Astrocyte (in vitro differentiated cells and primary cell): Measurements from ENCODE around the gene KLHL22. TPM values are rescaled to one million over a fixed set of nuclear protein-coding genes. Genes with fewer than 3 reads are reported as not detected.
"Not testable (repeated sequence)": the region's sequence is repeated elsewhere in the genome, so short reads cannot be mapped to it uniquely, and the experiment has no call there.

Experiments used
- DNase-seq: peaks from one replicate; pipeline ENCODE4 v3.0.0-alpha.2; 2010; ENCODE audit warnings: low read depth
- FAIRE-seq: peaks from 2 replicates; lab custom pipeline; 2011; peaks lifted over from hg19 to GRCh38; lab: Jason Lieb, UNC
- H2AFZ ChIP-seq: 2 replicates; pipeline ENCODE4 v1.6.0; 2012; ENCODE audit warnings: low read depth, low read length, inconsistent platforms
- H3K27ac ChIP-seq: 2 replicates; pipeline ENCODE4 v1.5.1; 2011; ENCODE audit warnings: low read depth, low read length, inconsistent platforms
- H3K27me3 ChIP-seq: 2 replicates; pipeline ENCODE4 v1.6.0; 2011; ENCODE audit warnings: low read length, inconsistent platforms; ENCODE audit not compliant: insufficient read depth
- H3K36me3 ChIP-seq: 2 replicates; pipeline ENCODE4 v1.5.1; 2011; ENCODE audit warnings: low read length, inconsistent platforms; ENCODE audit not compliant: insufficient read depth
- H3K4me1 ChIP-seq: 2 replicates; pipeline ENCODE4 v1.5.1; 2011; ENCODE audit warnings: low read length, inconsistent platforms; ENCODE audit not compliant: insufficient read depth
- H3K4me2 ChIP-seq: 2 replicates; pipeline ENCODE4 v1.6.0; 2012; ENCODE audit warnings: low read length, inconsistent platforms
- H3K4me3 ChIP-seq: 2 replicates; pipeline ENCODE4 v1.5.1; 2011; ENCODE audit warnings: low read depth, mild to moderate bottlenecking, low read length, inconsistent platforms; ENCODE audit not compliant: insufficient read depth
- H3K79me2 ChIP-seq: 2 replicates; pipeline ENCODE4 v1.6.0; 2012; ENCODE audit warnings: mild to moderate bottlenecking, low read length, inconsistent platforms; ENCODE audit not compliant: insufficient read depth
- H3K9ac ChIP-seq: 2 replicates; pipeline ENCODE4 v1.6.0; 2012; ENCODE audit warnings: mild to moderate bottlenecking, low read length, inconsistent platforms
- H3K9me3 ChIP-seq: 2 replicates; pipeline ENCODE4 v1.5.1; 2012; ENCODE audit warnings: low read depth, mild to moderate bottlenecking, low read length, inconsistent platforms; ENCODE audit not compliant: insufficient read depth
- H4K20me1 ChIP-seq: 2 replicates; pipeline ENCODE4 v1.6.0; 2012; ENCODE audit warnings: low read length, inconsistent platforms; ENCODE audit not compliant: insufficient read depth
- H3K27ac Mint-ChIP-seq: one replicate; pipeline ENCODE4 v1.8.0; 2021; ENCODE audit warnings: mild to moderate bottlenecking, mixed read lengths; ENCODE audit not compliant: unreplicated experiment
- H3K27me3 Mint-ChIP-seq: one replicate; pipeline ENCODE4 v1.8.0; 2021; ENCODE audit warnings: low read depth, mixed read lengths; ENCODE audit not compliant: unreplicated experiment
- H3K36me3 Mint-ChIP-seq: one replicate; pipeline ENCODE4 v1.8.0; 2021; ENCODE audit warnings: low read depth, mixed read lengths; ENCODE audit not compliant: unreplicated experiment
- H3K4me1 Mint-ChIP-seq: one replicate; pipeline ENCODE4 v1.8.0; 2021; ENCODE audit warnings: low read depth, mixed read lengths; ENCODE audit not compliant: unreplicated experiment
- H3K4me3 Mint-ChIP-seq: one replicate; pipeline ENCODE4 v1.8.0; 2021; ENCODE audit warnings: mild to moderate bottlenecking, moderate library complexity, mixed read lengths; ENCODE audit not compliant: unreplicated experiment
- H3K9me3 Mint-ChIP-seq: one replicate; pipeline ENCODE4 v1.8.0; 2021; ENCODE audit warnings: mild to moderate bottlenecking, mixed read lengths; ENCODE audit not compliant: unreplicated experiment
- EZH2 ChIP-seq: IDR thresholded peaks from 2 replicates; pipeline ENCODE4 v1.6.1; 2012; ENCODE audit warnings: mild to moderate bottlenecking, low read length, inconsistent platforms; ENCODE audit not compliant: insufficient read depth
- total RNA-seq: library from RNA; stranded (reverse); gene quantifications from 2 replicates; pipeline ENCODE4 v1.2.1, GENCODE V29; 2021
- TF ChIP-seq, protein P1 (sequence below): IDR thresholded peaks from 2 replicates; pipeline ENCODE4 v1.5.1; 2011; ENCODE audit warnings: low read depth, mild to moderate bottlenecking, inconsistent platforms, low read length, moderate library complexity; ENCODE audit not compliant: insufficient read depth

Gene KLHL22
- total RNA-seq, 1 donor from 2014 or later = 14.0 TPM

DNA sequence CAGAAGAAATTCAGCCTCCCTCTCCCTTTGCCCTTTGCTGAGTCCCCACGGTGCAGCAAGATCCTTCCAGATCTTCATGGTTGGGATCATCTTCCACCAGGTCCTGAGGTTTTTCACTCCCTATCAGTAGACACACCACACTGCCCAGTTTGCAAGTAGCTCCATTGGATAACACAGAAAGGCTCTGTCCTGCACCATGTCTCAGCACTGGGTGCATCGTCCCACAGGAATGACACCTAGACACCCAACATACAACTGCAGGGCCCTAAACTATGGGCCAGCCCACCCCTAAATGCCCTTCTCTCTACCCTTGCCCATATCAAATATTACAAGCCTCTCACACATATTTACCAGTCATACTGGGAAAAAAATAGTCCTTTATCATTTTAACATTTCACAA lies 9.4 kb downstream of the KLHL22 start:
- H3K27me3 Mint-ChIP-seq = no peaks in the 10 kb centered on the region
- TF ChIP-seq, protein P1, sequence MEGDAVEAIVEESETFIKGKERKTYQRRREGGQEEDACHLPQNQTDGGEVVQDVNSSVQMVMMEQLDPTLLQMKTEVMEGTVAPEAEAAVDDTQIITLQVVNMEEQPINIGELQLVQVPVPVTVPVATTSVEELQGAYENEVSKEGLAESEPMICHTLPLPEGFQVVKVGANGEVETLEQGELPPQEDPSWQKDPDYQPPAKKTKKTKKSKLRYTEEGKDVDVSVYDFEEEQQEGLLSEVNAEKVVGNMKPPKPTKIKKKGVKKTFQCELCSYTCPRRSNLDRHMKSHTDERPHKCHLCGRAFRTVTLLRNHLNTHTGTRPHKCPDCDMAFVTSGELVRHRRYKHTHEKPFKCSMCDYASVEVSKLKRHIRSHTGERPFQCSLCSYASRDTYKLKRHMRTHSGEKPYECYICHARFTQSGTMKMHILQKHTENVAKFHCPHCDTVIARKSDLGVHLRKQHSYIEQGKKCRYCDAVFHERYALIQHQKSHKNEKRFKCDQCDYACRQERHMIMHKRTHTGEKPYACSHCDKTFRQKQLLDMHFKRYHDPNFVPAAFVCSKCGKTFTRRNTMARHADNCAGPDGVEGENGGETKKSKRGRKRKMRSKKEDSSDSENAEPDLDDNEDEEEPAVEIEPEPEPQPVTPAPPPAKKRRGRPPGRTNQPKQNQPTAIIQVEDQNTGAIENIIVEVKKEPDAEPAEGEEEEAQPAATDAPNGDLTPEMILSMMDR = no peak
- no peak for TF ChIP-seq EZH2
- Histone ChIP-seq H2AFZ (no peak overlapping the region), H3K4me2 (no peak overlapping the region), H3K36me3 (peaks cover 2% of the 10 kb centered on the region), H3K9ac (no peak overlapping the region), H4K20me1 (peaks cover 37% of the 10 kb centered on the region), H3K4me1 (no peaks in the 10 kb centered on the region), H3K4me3 (no peak overlapping the region), H3K79me2 (peaks cover 22% of the 10 kb centered on the region), H3K9me3 (no peaks in the 10 kb centered on the region), H3K27me3 (no peaks in the 10 kb centered on the region), H3K27ac (no peak overlapping the region)
- no peak overlapping the region for H3K4me3 Mint-ChIP-seq
- FAIRE-seq = no peak
- H3K9me3 Mint-ChIP-seq = no peaks in the 10 kb centered on the region
- H3K36me3 Mint-ChIP-seq = peaks cover 25% of the 10 kb centered on the region
- no peak for DNase-seq
- peaks cover 7% of the 10 kb centered on the region for H3K4me1 Mint-ChIP-seq
- peak overlapping the region; percentile 37 for H3K27ac Mint-ChIP-seq

DNA sequence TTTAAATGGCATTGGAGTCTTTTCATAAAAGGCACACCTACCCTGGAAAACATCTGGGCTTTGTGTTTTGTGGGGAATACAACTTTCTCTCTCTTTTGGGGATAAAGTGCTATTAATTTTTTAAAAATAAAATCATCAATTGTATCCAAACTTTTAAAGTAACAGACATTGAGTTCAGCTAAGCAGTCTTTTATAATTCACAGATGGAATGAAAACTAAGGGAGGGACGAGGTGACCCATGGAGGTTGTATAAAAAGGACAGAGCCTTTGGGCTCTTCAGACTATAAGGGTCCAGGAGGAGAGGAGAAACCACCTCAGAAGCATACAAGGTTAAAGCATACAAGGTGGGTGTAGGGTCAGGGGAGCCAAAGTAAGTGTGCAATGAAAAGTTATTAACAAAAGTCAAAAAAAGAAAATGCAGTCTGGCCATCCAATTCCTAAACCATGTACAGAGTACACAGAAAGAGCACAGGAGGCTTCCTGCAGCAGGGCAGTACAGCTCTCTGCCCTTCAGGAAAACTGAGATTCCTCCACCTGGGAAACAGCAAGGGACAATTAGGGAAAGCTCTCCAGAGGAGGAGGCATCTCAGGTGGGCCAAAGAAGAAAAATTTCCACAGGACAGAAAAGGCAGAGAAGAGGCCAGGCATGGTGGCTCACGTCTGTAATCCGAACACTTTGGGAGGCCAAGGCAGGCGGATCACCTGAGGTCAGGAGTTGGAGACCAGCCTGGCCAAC lies 10.5 kb downstream of the KLHL22 start:
- TF ChIP-seq, protein P1 = no peak
- TF ChIP-seq EZH2 = no peak
- H3K4me3 ChIP-seq = no peak overlapping the region
- H3K9me3 Mint-ChIP-seq = no peaks in the 10 kb centered on the region
- H3K36me3 Mint-ChIP-seq = peaks cover 25% of the 10 kb centered on the region
- peaks cover 7% of the 10 kb centered on the region for H3K4me1 Mint-ChIP-seq
- no peak overlapping the region for H2AFZ ChIP-seq
- H3K27ac Mint-ChIP-seq = no peak overlapping the region
- no peaks in the 10 kb centered on the region for H3K27me3 ChIP-seq
- H3K27ac ChIP-seq = no peak overlapping the region
- no peak for DNase-seq
- no peak overlapping the region for H3K4me3 Mint-ChIP-seq
- no peak for FAIRE-seq
- no peaks in the 10 kb centered on the region for H3K4me1 ChIP-seq
- H3K4me2 ChIP-seq = no peak overlapping the region
- H3K36me3 ChIP-seq = peaks cover 2% of the 10 kb centered on the region
- H4K20me1 ChIP-seq = peaks cover 26% of the 10 kb centered on the region
- H3K27me3 Mint-ChIP-seq = no peaks in the 10 kb centered on the region
- no peaks in the 10 kb centered on the region for H3K9me3 ChIP-seq
- H3K79me2 ChIP-seq = peaks cover 13% of the 10 kb centered on the region
- no peak overlapping the region for H3K9ac ChIP-seq

DNA sequence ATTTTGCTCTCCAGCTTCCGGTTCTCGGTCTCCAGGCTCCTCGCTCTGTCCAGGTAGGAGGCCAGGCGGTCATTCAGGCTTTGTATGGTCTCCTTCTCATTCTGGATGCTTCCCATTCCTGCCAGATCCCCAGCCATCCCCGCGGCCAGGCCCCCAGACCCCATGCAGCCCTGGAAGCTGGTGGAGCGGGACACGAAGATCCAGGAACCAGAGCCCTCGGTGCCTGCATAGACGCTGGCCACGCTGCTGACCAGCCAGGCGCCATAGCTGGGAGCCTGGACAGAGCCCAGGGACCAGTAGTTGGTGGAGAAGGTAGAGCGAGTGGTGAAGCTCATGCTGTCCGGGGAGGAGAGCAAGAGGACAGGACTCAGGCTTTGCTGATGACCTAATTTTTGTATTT lies 11.8 kb downstream of the KLHL22 start:
- H3K4me1 Mint-ChIP-seq = peaks cover 7% of the 10 kb centered on the region
- no peak for DNase-seq
- no peak for TF ChIP-seq EZH2
- TF ChIP-seq, protein P1 = no peak
- H3K27ac Mint-ChIP-seq = no peak overlapping the region
- H3K9me3 Mint-ChIP-seq = no peaks in the 10 kb centered on the region
- no peaks in the 10 kb centered on the region for H3K9me3 ChIP-seq
- no peak for FAIRE-seq
- H3K9ac ChIP-seq = no peak overlapping the region
- H3K27me3 Mint-ChIP-seq = no peaks in the 10 kb centered on the region
- peaks cover under 1% of the 10 kb centered on the region for H3K79me2 ChIP-seq
- H3K36me3 ChIP-seq = peaks cover 2% of the 10 kb centered on the region
- H2AFZ ChIP-seq = no peak overlapping the region
- no peaks in the 10 kb centered on the region for H3K4me1 ChIP-seq
- no peaks in the 10 kb centered on the region for H3K27me3 ChIP-seq
- no peak overlapping the region for H3K4me3 ChIP-seq
- H3K4me2 ChIP-seq = no peak overlapping the region
- H3K27ac ChIP-seq = no peak overlapping the region
- no peak overlapping the region for H3K4me3 Mint-ChIP-seq
- H4K20me1 ChIP-seq = peaks cover 17% of the 10 kb centered on the region
- peaks cover 22% of the 10 kb centered on the region for H3K36me3 Mint-ChIP-seq

DNA sequence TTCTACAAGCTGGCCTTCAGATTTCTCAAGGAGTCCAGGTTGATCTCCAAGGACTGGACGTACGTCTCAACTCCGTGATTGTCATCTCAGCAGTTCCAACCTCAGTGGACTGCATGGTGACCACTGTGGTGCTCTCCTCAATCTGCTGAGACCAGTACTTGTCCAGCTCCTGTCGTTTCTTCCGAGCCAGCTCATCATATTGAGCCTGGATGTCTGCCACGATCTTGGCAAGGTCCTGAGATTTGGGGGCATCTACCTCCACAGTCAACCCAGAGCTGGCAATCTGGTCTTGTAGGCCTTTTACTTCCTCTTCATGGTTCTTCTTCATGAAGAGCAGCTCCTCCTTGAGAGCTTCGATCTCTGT lies 12.5 kb downstream of the KLHL22 start:
- H3K9me3 Mint-ChIP-seq, H3K27ac Mint-ChIP-seq, H3K79me2 ChIP-seq, H3K4me1 Mint-ChIP-seq, DNase-seq, H3K9ac ChIP-seq, H3K4me3 Mint-ChIP-seq, H3K4me2 ChIP-seq, H3K27ac ChIP-seq, H3K4me1 ChIP-seq, H3K4me3 ChIP-seq, H3K27me3 Mint-ChIP-seq, H3K36me3 ChIP-seq, H3K9me3 ChIP-seq, FAIRE-seq, H2AFZ ChIP-seq, H3K27me3 ChIP-seq: not testable (repeated sequence)
- H4K20me1 ChIP-seq = peaks cover 13% of the 10 kb centered on the region
- peaks cover 16% of the 10 kb centered on the region for H3K36me3 Mint-ChIP-seq
